SH-SY5Y (cell line): ENCODE measurements around the gene MET.

Source experiments
- GATA2 ChIP-seq: IDR thresholded peaks from 2 replicates; pipeline ENCODE4 v1.6.1; 2011; ENCODE audit warnings: mild to moderate bottlenecking, low read depth, low read length
- GATA3 ChIP-seq: IDR thresholded peaks from 2 replicates; pipeline ENCODE4 v1.6.1; 2011; ENCODE audit warnings: low read depth, mild to moderate bottlenecking, low read length, moderate library complexity

MET gene

GRCh38 chr7:116683786-116684185, 11.8 kb downstream of the MET start:
- no peak for TF ChIP-seq GATA2
- TF ChIP-seq GATA3, result no peak

- TF ChIP-seq GATA2 (no peak), GATA3 (no peak)
Observed at GRCh38 chr7:116686033-116686432, 14.0 kb downstream of the MET start.

DNA sequence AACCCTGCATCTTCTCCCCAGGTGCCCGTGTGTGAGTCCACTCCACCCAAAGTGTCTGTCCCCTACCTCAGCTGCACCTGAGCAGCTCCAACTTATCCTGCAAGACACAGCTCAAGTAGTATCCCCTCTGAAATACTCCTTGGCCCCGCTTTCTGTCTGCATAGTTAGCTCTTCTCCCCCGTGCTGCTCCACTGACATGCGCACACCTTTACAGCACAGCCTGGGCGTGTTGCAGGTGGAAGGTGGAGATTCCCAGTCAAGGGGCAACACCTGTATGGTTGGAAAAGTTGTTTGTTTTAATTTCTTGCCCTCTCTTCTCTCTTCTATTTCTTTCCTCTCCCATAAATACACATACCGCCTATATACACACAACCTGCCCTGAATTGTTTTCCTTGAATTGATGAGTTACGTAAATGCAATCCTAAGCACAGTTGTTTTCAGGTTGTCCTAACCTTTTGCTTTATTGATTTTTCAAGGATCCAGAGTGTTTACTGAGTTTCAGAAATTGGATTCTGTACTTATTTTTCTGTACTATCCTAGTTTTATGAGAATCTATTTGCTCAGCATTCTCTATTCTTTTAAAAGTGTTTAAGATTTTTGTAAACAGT, 14.9 kb downstream of the MET start:
- TF ChIP-seq GATA2, result no peak
- no peak for TF ChIP-seq GATA3

DNA sequence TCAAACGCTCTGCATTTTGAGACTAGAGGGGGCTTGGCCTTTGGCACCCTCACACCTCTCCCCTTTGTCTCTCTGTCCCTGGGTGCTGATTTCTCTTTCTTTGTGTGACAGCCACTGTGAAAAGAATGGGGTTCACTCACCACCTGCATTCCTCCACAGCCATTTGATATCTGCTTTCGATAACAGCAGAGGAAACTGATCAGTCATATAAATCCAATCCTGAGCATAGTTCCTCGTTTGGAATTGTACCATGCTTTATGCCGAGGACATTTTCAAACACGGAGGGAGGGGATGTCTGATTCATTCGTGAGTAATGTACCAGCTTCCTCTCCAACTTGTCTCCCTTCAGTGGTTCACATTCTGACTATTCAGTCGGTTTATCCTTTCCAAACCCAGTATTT, 15.8 kb downstream of the MET start:
- TF ChIP-seq GATA3 (no peak), GATA2 (no peak)

DNA sequence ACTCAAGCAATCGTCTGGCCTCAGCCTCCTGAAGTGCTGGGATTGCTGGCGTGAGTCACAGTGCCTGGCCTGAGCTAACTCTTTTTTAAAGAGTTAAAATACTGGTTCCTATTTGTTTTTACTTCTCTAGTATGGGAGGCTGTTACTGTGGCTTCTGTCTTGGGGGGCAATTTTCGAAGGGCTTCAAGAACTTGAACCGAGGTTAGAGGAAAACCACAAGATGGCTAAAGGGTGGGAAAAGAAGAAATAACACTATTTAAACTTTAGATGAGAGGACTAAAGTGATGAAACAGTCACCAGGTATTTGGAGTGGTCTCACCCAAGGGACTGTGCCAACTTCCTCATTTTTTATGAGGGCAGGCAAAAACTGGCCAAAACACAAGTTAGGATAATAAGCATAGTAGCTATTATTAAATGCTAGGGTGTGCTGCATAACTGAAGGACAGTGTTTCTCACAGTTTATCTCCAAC, 17.8 kb downstream of the MET start:
- no peak for TF ChIP-seq GATA3
- TF ChIP-seq GATA2, result no peak

DNA sequence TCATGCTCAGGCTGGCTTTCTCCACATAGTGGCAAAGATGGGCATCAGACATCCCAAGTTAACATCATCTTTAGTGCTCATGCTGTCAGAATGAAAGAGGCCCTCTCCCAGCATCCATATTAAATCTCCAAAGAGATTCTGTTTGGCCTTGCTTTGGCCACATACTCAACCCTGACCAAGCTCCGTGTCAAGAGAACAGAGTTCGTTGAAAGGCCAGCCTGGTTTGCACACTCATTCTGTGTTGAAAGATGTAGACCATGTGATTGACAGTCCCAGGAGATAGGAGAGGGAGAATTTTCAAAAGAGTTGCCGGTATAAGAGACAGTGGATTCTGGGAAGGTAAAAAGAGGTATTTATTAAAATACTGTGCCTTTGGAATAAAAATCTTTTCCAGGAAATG, 19.7 kb downstream of the MET start:
- TF ChIP-seq GATA3 (no peak), GATA2 (no peak)

DNA sequence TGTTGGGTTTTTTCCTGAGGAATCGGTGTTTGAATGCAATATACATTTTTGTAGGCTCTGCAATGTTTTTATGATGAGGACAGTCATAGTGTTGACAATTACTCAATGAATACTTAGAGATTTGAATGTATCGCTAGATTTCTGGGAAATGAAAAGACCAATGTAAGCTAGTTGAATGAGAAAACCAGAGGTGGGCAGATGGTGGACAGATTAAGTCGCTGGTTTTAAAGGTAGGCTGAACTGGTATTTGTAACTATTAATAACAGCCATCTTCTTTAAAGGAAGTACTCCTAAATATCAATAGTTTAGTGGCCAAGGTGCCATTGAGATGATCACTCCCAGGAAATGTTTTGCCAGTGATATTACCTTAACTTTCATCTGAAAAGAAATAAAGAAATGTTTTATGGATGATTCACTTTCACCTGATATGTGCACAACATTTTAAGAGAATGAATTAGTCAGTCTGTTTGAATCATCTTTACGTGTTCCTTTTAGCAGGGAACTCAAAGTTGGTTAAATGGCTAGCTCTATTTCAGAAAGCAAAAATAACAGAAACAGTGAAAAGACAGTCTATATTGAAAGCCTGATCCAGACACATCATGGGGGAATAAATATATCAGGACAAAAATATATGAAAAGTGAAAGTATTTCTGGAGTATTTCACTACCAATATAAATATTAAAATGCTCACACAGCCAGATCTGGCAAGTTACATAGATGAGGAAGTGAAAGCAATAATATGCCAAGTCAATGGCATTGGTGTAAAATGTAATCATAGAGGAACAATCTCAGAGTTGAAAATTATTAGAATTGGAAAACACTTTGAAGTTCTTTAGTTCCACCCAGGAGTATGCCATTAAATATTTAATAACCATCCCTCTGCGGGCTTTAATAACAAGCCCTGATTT, 20.7 kb downstream of the MET start:
- TF ChIP-seq GATA2 (no peak), GATA3 (no peak)

DNA sequence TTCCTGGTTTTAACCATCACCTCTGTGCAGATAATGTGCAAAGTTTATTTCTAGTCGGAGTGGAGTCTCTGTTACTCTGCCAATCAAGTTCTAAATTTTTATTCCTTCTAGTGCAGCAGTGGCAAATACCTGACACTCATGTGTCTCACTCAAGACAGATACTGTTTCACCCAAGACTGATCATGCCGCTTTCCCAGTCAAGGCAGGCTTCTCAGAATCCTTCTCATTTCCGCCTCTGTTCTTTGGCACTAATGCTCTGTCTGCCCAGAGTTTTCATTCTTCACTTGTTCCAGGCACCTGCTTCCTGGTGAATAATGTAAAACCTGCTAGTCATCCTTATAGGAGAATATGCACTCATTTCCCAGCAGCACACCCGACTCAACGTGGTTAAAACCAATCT, 24.7 kb downstream of the MET start:
- no peak for TF ChIP-seq GATA2
- TF ChIP-seq GATA3, result no peak

GRCh38 chr7:116697152-116697551, 25.2 kb downstream of the MET start:
- TF ChIP-seq GATA3 (no peak), GATA2 (no peak)

GRCh38 chr7:116697761-116698160, 25.8 kb downstream of the MET start:
- TF ChIP-seq GATA2 (no peak), GATA3 (no peak)

DNA sequence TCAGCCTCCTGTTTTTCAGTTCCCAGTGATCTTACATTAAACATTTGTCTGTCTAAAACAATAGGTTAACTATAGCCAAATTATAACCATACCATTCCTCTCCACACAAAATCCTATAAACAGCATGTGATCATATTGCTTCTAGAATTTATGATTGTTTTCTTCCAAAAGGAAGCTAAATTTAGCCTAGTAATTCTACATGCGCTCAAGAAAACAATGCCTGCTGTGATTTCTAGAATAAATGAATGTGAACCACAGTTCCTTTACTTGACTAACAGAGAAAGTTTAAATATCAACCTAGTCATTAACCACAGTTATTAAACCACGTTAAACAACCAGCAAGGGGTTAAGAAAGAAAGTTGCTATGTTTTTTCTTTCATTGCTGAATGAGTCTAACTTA, 26.4 kb downstream of the MET start:
- no peak for TF ChIP-seq GATA2
- TF ChIP-seq GATA3, result no peak

DNA sequence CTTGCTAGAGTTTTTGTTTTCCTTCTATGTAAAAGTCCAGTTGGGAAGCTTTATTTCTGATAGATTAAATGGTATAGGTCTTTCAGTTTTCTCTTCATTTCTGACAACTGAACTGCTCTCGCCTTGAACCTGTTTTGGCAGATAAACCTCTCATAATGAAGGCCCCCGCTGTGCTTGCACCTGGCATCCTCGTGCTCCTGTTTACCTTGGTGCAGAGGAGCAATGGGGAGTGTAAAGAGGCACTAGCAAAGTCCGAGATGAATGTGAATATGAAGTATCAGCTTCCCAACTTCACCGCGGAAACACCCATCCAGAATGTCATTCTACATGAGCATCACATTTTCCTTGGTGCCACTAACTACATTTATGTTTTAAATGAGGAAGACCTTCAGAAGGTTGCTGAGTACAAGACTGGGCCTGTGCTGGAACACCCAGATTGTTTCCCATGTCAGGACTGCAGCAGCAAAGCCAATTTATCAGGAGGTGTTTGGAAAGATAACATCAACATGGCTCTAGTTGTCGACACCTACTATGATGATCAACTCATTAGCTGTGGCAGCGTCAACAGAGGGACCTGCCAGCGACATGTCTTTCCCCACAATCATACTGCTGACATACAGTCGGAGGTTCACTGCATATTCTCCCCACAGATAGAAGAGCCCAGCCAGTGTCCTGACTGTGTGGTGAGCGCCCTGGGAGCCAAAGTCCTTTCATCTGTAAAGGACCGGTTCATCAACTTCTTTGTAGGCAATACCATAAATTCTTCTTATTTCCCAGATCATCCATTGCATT, 27.1 kb downstream of the MET start:
- TF ChIP-seq GATA3, result no peak
- no peak for TF ChIP-seq GATA2

DNA sequence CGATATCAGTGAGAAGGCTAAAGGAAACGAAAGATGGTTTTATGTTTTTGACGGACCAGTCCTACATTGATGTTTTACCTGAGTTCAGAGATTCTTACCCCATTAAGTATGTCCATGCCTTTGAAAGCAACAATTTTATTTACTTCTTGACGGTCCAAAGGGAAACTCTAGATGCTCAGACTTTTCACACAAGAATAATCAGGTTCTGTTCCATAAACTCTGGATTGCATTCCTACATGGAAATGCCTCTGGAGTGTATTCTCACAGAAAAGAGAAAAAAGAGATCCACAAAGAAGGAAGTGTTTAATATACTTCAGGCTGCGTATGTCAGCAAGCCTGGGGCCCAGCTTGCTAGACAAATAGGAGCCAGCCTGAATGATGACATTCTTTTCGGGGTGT, 27.7 kb downstream of the MET start:
- TF ChIP-seq GATA2 (no peak), GATA3 (no peak)

GRCh38 chr7:116702046-116702785, 30.2 kb downstream of the MET start:
- TF ChIP-seq GATA3, result no peak
- TF ChIP-seq GATA2, result no peak
